HepG2 (cell line): ENCODE data around the gene GAL3ST1. TPM values are rescaled to one million over a fixed set of nuclear protein-coding genes. Genes with fewer than 3 reads are reported as not detected.

Experiments
- ATAC-seq: fragments of 200-7000 bp; cut with Tn5 transposase; 3 replicates; pipeline ENCODE4 v1.9.1; 2020; ENCODE audit warnings: mild to moderate bottlenecking, moderate library complexity
- BruUV-seq: library from RNA; stranded (reverse); fragments of 400-500 nt; replicated peaks from 2 replicates; lab custom pipeline; 2021; lab: Mats Ljungman, UMichigan
- CTCF ChIA-PET: fragments of 300-600 bp; formaldehyde crosslinking; extraction: SDS; loops from one replicate; lab custom pipeline; 2021; ENCODE audit warnings: low total read pairs, inconsistent platforms, low intra/inter-chr PET ratio; lab: Yijun Ruan, JAX
- POLR2A ChIA-PET: fragments of 350-600 bp; sonication (Branson Sonifier 250); formaldehyde crosslinking; loops from one replicate; lab custom pipeline; 2020; ENCODE audit warnings: antibody characterized with exemption, inconsistent platforms; lab: Yijun Ruan, JAX
- DNase-seq: peaks from one replicate; pipeline ENCODE4 v3.0.0-alpha.2; 2015; ENCODE audit warnings: low spot score
- FAIRE-seq: peaks from 3 replicates; lab custom pipeline; 2011; peaks lifted over from hg19 to GRCh38; lab: Jason Lieb, UNC
- H2AFZ ChIP-seq: one replicate; pipeline ENCODE4 v1.6.1; 2011; ENCODE audit warnings: low read length, inconsistent platforms
- H3K27ac ChIP-seq: fragments of 300-600 bp; 3 replicates; pipeline ENCODE4 v1.8.0; 2011; ENCODE audit warnings: mixed run types, mild to moderate bottlenecking, mixed read lengths, low read length, inconsistent platforms; ENCODE audit not compliant: insufficient read depth; ENCODE audit errors: extremely low read length
- H3K27me3 ChIP-seq, 2 experiments: fragments of 200-600 bp in 1 of 2; 2 replicates in 1 of 2; 3 replicates in 1 of 2; pipeline versions ENCODE4 v1.6.0 to v1.8.0; 2011; ENCODE audit warnings: low read length in 2 of 2, mild to moderate bottlenecking in 2 of 2, moderate library complexity in 2 of 2, inconsistent platforms in 1 of 2; ENCODE audit not compliant: insufficient read depth in 2 of 2, control insufficient read depth in 1 of 2
- H3K36me3 ChIP-seq, 2 experiments: fragments of 200-600 bp in 1 of 2; replicated peaks in 1 of 2; 2 replicates in 1 of 2; 3 replicates in 1 of 2; pipeline versions ENCODE4 v1.5.1 to v1.8.0; 2011; ENCODE audit warnings: low read length in 2 of 2, inconsistent platforms in 1 of 2; ENCODE audit not compliant: insufficient read depth in 2 of 2, control insufficient read depth in 1 of 2
- H3K4me1 ChIP-seq: 2 replicates; pipeline ENCODE4 v1.5.1; 2012; ENCODE audit warnings: low read length, inconsistent platforms; ENCODE audit not compliant: insufficient read depth
- H3K4me2 ChIP-seq: 2 replicates; pipeline ENCODE4 v1.6.0; 2011; ENCODE audit warnings: low read depth, low read length, inconsistent platforms
- H3K4me3 ChIP-seq, 3 experiments: fragments of 200-600 bp in 1 of 3; sonication (generic), shearing (Covaris generic) in 1 of 3; replicated peaks in 1 of 3; 2 replicates each; pipeline ENCODE4 v1.5.1; 2011 to 2016; ENCODE audit warnings: low read length in 3 of 3, inconsistent platforms in 2 of 3, low read depth in 2 of 3, mild to moderate bottlenecking in 2 of 3, control low read depth in 1 of 3, mixed read lengths in 1 of 3; ENCODE audit not compliant: insufficient read depth in 1 of 3
- H3K79me2 ChIP-seq: one replicate; pipeline ENCODE4 v1.6.1; 2011; ENCODE audit warnings: low read length, inconsistent platforms; ENCODE audit not compliant: insufficient read depth
- H3K9ac ChIP-seq: 2 replicates; pipeline ENCODE4 v1.6.0; 2011; ENCODE audit warnings: mild to moderate bottlenecking, low read depth, low read length, inconsistent platforms; ENCODE audit not compliant: insufficient read depth
- H3K9me3 ChIP-seq: 2 replicates; pipeline ENCODE4 v1.5.1; 2012; ENCODE audit warnings: mild to moderate bottlenecking, low read length
- H4K20me1 ChIP-seq: 2 replicates; pipeline ENCODE4 v1.6.0; 2011; ENCODE audit warnings: inconsistent platforms, mild to moderate bottlenecking, low read length, moderate library complexity; ENCODE audit not compliant: insufficient read depth
- DZIP1 ChIP-seq: sonication (generic); formaldehyde crosslinking; IDR thresholded peaks from 2 replicates; pipeline ENCODE4 v1.5.0; 2020; ENCODE audit warnings: mild to moderate bottlenecking, missing genetic modification reagents
- ELF3 ChIP-seq: IDR thresholded peaks from 2 replicates; pipeline ENCODE4 v1.6.1; 2016; ENCODE audit warnings: missing genetic modification reagents, missing compliant biosample characterization
- FUBP1 ChIP-seq: sonication (generic); formaldehyde crosslinking; IDR thresholded peaks from 2 replicates; pipeline ENCODE4 v1.5.1; 2020; ENCODE audit warnings: missing genetic modification reagents, mild to moderate bottlenecking, borderline replicate concordance
- LCORL ChIP-seq, 2 experiments: fragments of 450-650 bp in 1 of 2; sonication (generic) in 1 of 2; formaldehyde crosslinking in 1 of 2; IDR thresholded peaks; 2 replicates each; pipeline versions ENCODE4 v1.5.0 to v1.6.1; 2017 to 2020; ENCODE audit warnings: antibody characterized with exemption in 1 of 2, missing genetic modification reagents in 1 of 2
- MED8 ChIP-seq: sonication (generic); formaldehyde crosslinking; IDR thresholded peaks from 2 replicates; pipeline ENCODE4 v1.8.1; 2023; ENCODE audit warnings: mild to moderate bottlenecking, missing genetic modification reagents; ENCODE audit not compliant: insufficient replicate concordance
- WGBS: methylation state at CpG from one replicate; pipeline ENCODE4 v1.1.6; 2017; ENCODE audit warnings: low lambda C conversion rate; 5-methylcytosine and 5-hydroxymethylcytosine counted together
- in situ Hi-C: cut with HindIII; loops from 2 replicates; pipeline ENCODE4 v1.10.0; 2017; ENCODE audit warnings: low pct_unique_long_range_greater_than_20kb; ENCODE audit not compliant: extremely low pct_ligation_motif_present
- intact Hi-C: fragments of 100-400 bp; cut with micrococcal nuclease; formaldehyde crosslinking; loops from one replicate; pipeline ENCODE4 v1.10.0; 2022; ENCODE audit not compliant: unreplicated experiment
- polyA plus RNA-seq, 8 experiments: library from polyadenylated mRNA; depleted of rRNA in 3 of 8; stranded (reverse) in 7 of 8; unstranded in 1 of 8; fragments of >200 nt; fragmentation: Illumina TruSeq in 4 of 8; extraction: Trizol in 4 of 8; gene quantifications; 2 replicates each; pipeline versions ENCODE4 v1.2.1 to v1.2.3, GENCODE V29; 2011 to 2016; ENCODE audit warnings: low read depth in 4 of 8, missing spikeins in 1 of 8, mixed read lengths in 1 of 8; ENCODE audit not compliant: insufficient read depth in 1 of 8
- total RNA-seq, 5 experiments: library from RNA; depleted of rRNA; stranded (reverse); fragments of >200 nt; fragmentation: Illumina TruSeq; extraction: Trizol; gene quantifications; 2 replicates each; pipeline ENCODE4 v1.2.3, GENCODE V29; 2016; ENCODE audit warnings: low read depth in 1 of 5
- TF ChIP-seq, protein P1 (sequence below): sonication (generic); formaldehyde crosslinking; IDR thresholded peaks from 2 replicates; pipeline ENCODE4 v1.5.1; 2020; ENCODE audit warnings: missing genetic modification reagents, mild to moderate bottlenecking, borderline replicate concordance
- TF ChIP-seq, protein P2 (sequence below): sonication (generic); formaldehyde crosslinking; IDR thresholded peaks from 2 replicates; pipeline ENCODE4 v1.4.0; 2020; ENCODE audit warnings: missing genetic modification reagents
- TF ChIP-seq, protein P3 (sequence below): sonication (generic); formaldehyde crosslinking; IDR thresholded peaks from 2 replicates; pipeline ENCODE4 v1.4.0; 2020; ENCODE audit warnings: mild to moderate bottlenecking, missing genetic modification reagents, borderline replicate concordance

The GAL3ST1 gene
- total and polyA plus RNA-seq, 2 of the 13 experiments (the other 11 are each of a cell fraction or from before 2014, with no cell fraction given) = 4.4 to 14.7 TPM

DNA sequence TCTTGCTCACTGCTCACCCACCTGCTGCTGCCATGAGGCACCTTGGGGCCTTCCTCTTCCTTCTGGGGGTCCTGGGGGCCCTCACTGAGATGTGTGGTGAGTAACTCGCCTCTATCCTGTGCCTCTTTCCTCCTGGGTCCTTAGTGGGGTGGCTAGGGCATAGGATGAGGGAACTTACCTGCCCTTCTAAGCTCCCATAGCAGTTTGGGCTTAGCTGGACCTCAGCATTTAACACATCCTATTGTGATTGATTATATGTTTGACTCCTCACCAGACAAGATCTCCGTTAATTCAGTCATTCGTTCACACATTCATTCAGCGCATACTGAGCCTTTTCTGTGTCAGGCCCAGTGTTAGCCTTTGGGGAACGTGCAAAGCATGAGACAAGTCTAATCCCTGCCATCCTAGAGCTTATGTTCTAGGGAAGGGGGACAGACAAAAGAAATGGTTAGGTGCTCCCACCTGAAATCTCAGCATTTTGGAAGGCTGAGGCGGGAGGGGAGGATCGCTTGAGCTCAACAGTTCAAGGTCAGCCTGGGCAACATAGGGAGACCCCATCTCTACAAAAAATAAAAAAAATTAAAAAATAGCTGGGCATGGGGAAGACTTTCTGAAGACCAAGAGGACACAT lies 33.0 kb upstream of the GAL3ST1 start (continued):
- no peak for TF ChIP-seq DZIP1 (CRISPR knock-in tag)
- TF ChIP-seq, all 625 proteins: peak for 5

DNA sequence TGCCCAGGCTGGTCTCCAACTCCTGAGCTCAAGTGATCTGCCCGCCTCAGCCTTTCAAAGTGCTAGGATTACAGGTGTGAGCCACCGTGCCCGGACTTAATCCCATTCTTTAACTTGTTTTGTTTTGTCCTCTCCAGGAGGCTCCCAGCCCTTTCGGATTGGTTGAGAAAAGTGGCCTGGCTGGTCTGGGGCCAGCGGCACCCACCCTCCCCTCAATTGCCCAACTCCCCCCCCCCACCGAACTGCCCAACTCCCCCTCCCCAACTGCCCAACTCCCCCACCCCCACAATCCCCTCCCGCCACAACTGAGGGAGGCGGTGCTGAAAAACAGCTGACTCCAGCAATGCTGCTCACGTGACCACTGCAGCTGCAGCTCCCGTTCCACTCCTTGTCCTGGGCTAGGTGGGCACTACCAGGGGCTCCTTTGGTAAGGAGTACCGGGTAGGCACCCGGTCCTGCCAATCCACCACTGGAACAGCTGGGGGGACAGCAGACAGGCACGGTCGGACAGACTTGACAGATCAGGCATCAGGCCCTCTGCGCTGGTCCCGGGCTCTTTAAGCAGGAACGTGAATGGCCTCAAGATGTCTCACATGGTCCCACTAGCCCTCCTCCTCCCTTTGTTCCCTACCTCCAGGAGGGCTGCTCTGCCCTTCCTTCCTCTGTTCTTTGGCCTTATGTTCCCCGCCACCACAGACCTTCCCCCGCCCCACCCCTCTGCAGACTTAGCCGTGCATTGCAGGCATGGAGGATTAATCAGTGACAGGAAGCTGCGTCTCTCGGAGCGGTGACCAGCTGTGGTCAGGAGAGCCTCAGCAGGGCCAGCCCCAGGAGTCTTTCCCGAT lies 32.2 kb upstream of the GAL3ST1 start, which contains the start of gene TCN2:
TSS of gene TCN2 (plus strand) at position 720 of the 845 bp plus-strand sequence. CDS start 158 bp downstream, outside the sequence.
- 2% methylated on average over 19 of the region's 24 CpGs for WGBS
- Histone ChIP-seq H3K4me2 (peak within 1 kb of the TSS; percentile 100), H3K79me2 (no peaks in the 10 kb centered on the region), H3K9ac (peak within 1 kb of the TSS; percentile 44; the same call in 1 of the 2 replicates), H3K36me3 (no peaks in the 10 kb centered on the region), H3K9me3 (no peaks in the 10 kb centered on the region), H3K27ac (no peak within 1 kb of the TSS), H3K27me3 (peaks cover 0 to 13% of the 10 kb centered on the region in 2 experiments; a peak in 3 of 5 replicates), H4K20me1 (no peaks in the 10 kb centered on the region), H3K4me1 (peaks cover 38% of the 10 kb centered on the region), H2AFZ (no peak within 1 kb of the TSS), H3K4me3 (peak within 1 kb of the TSS; percentile 48 to 79 (median 53))
- ChIA-PET CTCF (no interaction called here), POLR2A (interaction anchor here (0.6 to 2.3 kb wide), 6 partner anchors 15 to 317 kb away, joined by 3 to 10 read pairs (median 4); partner anchors contain the start of gene PES1)
- FAIRE-seq (no peak), DNase-seq (peak; percentile 41), ATAC-seq (peak; percentile 97)
- in situ Hi-C loops = no loop called here
- intact Hi-C loops = no loop called here
- no TSS peak for BruUV-seq
- TF ChIP-seq, protein P1, sequence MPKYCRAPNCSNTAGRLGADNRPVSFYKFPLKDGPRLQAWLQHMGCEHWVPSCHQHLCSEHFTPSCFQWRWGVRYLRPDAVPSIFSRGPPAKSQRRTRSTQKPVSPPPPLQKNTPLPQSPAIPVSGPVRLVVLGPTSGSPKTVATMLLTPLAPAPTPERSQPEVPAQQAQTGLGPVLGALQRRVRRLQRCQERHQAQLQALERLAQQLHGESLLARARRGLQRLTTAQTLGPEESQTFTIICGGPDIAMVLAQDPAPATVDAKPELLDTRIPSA = no peak
- TF ChIP-seq MED8 (CRISPR knock-in tag) (no peak), FUBP1 (CRISPR knock-in tag) (no peak), LCORL (IDR thresholded peaks at IDR 0.05) (no peak), LCORL (CRISPR knock-in tag; IDR thresholded peaks at IDR 0.05) (no peak), ELF3 (0 out of 2 replicates have a peak, but pooled peaks have one; percentile 40)
- TF ChIP-seq, protein P2, sequence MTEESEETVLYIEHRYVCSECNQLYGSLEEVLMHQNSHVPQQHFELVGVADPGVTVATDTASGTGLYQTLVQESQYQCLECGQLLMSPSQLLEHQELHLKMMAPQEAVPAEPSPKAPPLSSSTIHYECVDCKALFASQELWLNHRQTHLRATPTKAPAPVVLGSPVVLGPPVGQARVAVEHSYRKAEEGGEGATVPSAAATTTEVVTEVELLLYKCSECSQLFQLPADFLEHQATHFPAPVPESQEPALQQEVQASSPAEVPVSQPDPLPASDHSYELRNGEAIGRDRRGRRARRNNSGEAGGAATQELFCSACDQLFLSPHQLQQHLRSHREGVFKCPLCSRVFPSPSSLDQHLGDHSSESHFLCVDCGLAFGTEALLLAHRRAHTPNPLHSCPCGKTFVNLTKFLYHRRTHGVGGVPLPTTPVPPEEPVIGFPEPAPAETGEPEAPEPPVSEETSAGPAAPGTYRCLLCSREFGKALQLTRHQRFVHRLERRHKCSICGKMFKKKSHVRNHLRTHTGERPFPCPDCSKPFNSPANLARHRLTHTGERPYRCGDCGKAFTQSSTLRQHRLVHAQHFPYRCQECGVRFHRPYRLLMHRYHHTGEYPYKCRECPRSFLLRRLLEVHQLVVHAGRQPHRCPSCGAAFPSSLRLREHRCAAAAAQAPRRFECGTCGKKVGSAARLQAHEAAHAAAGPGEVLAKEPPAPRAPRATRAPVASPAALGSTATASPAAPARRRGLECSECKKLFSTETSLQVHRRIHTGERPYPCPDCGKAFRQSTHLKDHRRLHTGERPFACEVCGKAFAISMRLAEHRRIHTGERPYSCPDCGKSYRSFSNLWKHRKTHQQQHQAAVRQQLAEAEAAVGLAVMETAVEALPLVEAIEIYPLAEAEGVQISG (CRISPR knock-in tag) = no peak
- TF ChIP-seq, protein P3, sequence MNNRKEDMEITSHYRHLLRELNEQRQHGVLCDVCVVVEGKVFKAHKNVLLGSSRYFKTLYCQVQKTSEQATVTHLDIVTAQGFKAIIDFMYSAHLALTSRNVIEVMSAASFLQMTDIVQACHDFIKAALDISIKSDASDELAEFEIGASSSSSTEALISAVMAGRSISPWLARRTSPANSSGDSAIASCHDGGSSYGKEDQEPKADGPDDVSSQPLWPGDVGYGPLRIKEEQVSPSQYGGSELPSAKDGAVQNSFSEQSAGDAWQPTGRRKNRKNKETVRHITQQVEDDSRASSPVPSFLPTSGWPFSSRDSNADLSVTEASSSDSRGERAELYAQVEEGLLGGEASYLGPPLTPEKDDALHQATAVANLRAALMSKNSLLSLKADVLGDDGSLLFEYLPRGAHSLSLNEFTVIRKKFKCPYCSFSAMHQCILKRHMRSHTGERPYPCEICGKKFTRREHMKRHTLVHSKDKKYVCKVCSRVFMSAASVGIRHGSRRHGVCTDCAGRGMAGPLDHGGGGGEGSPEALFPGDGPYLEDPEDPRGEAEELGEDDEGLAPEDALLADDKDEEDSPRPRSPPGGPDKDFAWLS (CRISPR knock-in tag) = no peak
